ENCODE measurements around the gene SAPCD1. TPM values are rescaled to one million over a fixed set of nuclear protein-coding genes. Genes with fewer than 3 reads are reported as not detected.
A peak's percentile ranks its signal among the peaks of the same experiment; 100 is the strongest.

Gene SAPCD1
- total and polyA plus RNA-seq, 5 donors, result 0.25 to 0.50 TPM; not detected in 3

DNA sequence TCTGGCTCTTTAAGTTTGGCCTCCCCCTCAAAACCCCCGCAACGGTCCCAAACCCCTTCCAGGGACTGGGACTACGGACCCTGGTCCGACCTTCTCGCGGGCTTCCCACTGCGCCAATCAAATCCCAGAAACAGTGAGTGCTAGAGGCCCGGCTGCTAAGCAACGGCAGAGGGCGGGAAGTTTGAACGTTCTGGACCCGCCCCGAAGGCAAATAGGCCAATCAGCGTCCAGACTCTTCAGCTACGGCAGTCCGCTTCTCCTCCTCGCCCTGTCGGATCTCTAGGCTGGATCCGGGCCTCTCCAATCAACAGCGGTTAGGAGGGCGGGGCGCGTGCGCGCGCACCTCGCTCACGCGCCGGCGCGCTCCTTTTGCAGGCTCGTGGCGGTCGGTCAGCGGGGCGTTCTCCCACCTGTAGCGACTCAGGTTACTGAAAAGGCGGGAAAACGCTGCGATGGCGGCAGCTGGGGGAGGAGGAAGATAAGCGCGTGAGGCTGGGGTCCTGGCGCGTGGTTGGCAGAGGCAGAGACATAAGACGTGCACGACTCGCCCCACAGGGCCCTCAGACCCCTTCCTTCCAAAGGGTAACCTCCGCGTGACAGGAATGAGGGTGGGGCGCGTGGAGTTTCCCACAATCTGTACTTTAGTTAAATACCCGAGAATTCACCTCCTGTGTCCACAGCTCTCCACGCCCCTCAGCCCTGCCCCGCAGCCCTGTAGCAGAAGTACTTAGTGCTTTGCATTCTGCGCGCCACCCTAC, 22.6 kb upstream of the SAPCD1 start, which contains the start of gene MSH5:
TSS of gene MSH5 (plus strand) at position 367 of the 758 bp plus-strand sequence. CDS start 462 bp downstream, outside the sequence.
- peak; percentile 95 to 96 for ATAC-seq
- peak; percentile 98 to 99 (median 99) for DNase-seq
- H3K4me3 ChIP-seq (ENCODE audit: low read length), result peak within 1 kb of the TSS; percentile 66
- H3K27me3 ChIP-seq (ENCODE audit: control insufficient read depth, insufficient read depth), result no peaks in the 10 kb centered on the region
- WGBS, result under 1% methylated on average over 58 of the region's 58 CpGs
- H3K4me1 ChIP-seq (ENCODE audit: control insufficient read depth, insufficient read depth, low read length), result peaks cover 3% of the 10 kb centered on the region
- H3K9me3 ChIP-seq (ENCODE audit: control insufficient read depth, low read length), result no peaks in the 10 kb centered on the region
- H3K27ac ChIP-seq (ENCODE audit: low read length), result peak within 1 kb of the TSS; percentile 46
- intact Hi-C loops (cut with DNase I), result loop anchor here in 3 of 4 donors (5.0 to 10.0 kb wide), 3 partner anchors 32 to 95 kb away; no protein-coding TSS in a partner anchor

DNA sequence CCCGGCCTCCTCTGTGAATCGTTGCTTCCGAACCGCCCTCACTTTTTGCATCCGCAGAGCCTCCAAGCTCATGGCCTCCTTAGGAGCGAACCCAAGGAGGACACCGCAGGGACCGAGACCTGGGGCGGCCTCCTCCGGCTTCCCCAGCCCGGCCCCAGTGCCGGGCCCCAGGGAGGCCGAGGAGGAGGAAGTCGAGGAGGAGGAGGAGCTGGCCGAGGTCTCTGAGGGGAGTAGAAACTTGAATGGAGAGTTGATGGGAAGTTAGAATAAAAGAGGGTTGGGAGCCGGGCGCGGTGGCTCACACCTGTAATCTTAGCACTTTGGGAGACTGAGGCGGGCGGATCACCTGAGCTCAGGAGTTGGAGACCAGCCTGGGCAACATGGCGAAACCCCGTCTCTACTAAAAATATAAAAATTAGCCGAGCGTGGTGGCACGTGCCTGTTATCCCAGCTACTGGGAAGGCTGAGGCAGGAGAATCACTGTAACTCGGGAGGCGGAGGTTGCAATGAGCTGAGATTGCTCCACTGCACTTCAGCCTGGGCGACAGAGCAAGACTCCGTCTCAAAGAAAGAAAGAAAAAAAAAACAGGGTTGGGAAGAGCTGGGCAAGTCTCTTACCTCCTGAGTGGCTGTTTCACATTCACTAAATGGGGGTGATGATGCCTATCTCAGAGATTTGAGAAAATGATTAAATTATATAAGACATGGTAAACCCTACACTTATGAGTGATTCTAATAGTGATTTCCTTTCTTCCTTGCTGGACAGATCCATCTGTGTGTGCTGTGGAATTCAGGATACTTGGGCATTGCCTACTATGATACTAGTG, 21.8 kb upstream of the SAPCD1 start:
- peak in 2 of 3 donors; percentile 62 to 72 for DNase-seq

DNA sequence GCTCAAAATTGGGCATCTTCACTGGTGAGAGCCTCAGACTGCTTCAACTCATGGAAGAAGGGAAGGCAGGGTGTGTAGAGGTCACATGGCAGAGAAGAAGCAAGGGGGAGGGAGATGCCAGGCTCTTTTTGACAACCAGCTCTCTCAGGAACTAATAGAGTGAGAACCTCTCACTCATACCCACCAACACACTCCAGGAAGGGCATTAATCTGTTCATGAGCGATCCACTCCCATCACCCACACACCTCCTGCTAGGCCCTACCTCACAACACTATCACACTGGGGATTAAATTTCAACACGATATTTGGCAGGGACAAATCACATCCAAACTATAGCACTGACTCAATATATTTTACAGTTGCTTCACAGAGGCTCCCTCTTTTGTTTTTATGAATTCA, 20.6 kb upstream of the SAPCD1 start:
- WGBS, result 82% methylated on average over 2 of the region's 2 CpGs
- no peak overlapping the region for H3K27ac ChIP-seq (ENCODE audit: low read length)
- intact Hi-C loops (cut with DNase I), result loop anchor here in 1 of 4 donors (5.0 kb wide), 1 partner anchor 50 kb away; no protein-coding TSS in a partner anchor
- H3K27me3 ChIP-seq (ENCODE audit: control insufficient read depth, insufficient read depth), result no peaks in the 10 kb centered on the region
- H3K4me1 ChIP-seq (ENCODE audit: control insufficient read depth, insufficient read depth, low read length), result peaks cover 1% of the 10 kb centered on the region
- H3K4me3 ChIP-seq (ENCODE audit: low read length), result no peak overlapping the region
- DNase-seq, result no peak
- H3K9me3 ChIP-seq (ENCODE audit: control insufficient read depth, low read length), result no peaks in the 10 kb centered on the region
- no peak for ATAC-seq

More for the DNA sequence above, 21.8 kb upstream of the SAPCD1 start:
- Histone ChIP-seq H3K9me3 (ENCODE audit: control insufficient read depth, low read length) (no peaks in the 10 kb centered on the region), H3K4me1 (ENCODE audit: control insufficient read depth, insufficient read depth, low read length) (peaks cover 3% of the 10 kb centered on the region), H3K4me3 (ENCODE audit: low read length) (peak overlapping the region; percentile 66), H3K27me3 (ENCODE audit: control insufficient read depth, insufficient read depth) (no peaks in the 10 kb centered on the region), H3K27ac (ENCODE audit: low read length) (peak overlapping the region; percentile 46)
- ATAC-seq, result peak in 1 of 2 donors; percentile 1
- 15% methylated on average over 29 of the region's 29 CpGs for WGBS
- intact Hi-C loops (cut with DNase I), result loop anchor here in 1 of 4 donors (5.0 kb wide), 1 partner anchor 52 kb away; no protein-coding TSS in a partner anchor

DNA sequence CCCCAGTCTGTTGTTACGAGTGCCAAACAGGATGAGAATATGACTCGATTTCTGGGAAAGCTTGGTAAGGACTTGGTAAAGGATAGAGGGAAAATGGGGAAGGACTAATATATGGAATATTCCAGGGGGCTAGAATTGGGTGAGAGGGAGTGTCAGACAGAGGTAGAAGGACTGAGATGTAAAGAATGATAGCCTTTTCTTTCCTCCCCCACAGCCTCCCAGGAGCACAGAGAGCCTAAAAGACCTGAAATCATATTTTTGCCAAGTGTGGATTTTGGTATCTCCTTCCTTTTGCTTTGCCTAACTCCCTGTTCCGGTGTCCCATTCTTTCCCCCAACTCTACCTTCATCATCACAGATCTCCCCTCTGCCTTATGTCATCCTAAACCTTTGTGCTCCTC, 19.6 kb upstream of the SAPCD1 start:
- Histone ChIP-seq H3K4me3 (ENCODE audit: low read length) (no peak overlapping the region), H3K4me1 (ENCODE audit: control insufficient read depth, insufficient read depth, low read length) (no peaks in the 10 kb centered on the region), H3K27me3 (ENCODE audit: control insufficient read depth, insufficient read depth) (no peaks in the 10 kb centered on the region), H3K9me3 (ENCODE audit: control insufficient read depth, low read length) (no peaks in the 10 kb centered on the region), H3K27ac (ENCODE audit: low read length) (no peak overlapping the region)
- DNase-seq, result no peak
- 84% methylated on average over 3 of the region's 3 CpGs for WGBS
- intact Hi-C loops (cut with DNase I), result loop anchor here in 1 of 4 donors (5.0 kb wide), 1 partner anchor 49 kb away; no protein-coding TSS in a partner anchor
- ATAC-seq, result no peak

DNA sequence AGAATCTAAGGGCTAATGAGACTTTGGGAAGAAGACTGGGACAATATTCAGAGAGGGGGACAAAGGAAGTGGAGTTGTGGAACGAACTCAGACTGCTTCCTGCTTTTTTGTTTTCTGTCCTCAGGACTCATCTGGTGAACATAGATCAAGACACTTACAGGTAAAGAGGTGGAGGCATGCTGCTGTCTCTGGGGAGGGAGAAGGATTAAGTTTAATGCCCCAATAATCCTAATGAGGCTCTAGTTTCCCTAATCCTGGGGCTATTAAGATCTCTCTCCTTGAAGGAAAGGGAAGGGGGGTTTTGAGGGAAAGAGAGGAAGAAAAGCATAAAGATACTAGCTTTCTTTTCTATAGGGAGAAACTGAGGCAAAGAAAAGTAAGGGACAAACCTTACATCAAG, 18.0 kb upstream of the SAPCD1 start:
- H3K27ac ChIP-seq (ENCODE audit: low read length), result no peak overlapping the region
- no peak overlapping the region for H3K4me3 ChIP-seq (ENCODE audit: low read length)
- 61% methylated on average over 1 of the region's 1 CpG for WGBS
- intact Hi-C loops (cut with DNase I), result loop anchor here in 1 of 4 donors (5.0 kb wide), 1 partner anchor 48 kb away; no protein-coding TSS in a partner anchor
- no peaks in the 10 kb centered on the region for H3K4me1 ChIP-seq (ENCODE audit: control insufficient read depth, insufficient read depth, low read length)
- DNase-seq, result no peak
- no peaks in the 10 kb centered on the region for H3K27me3 ChIP-seq (ENCODE audit: control insufficient read depth, insufficient read depth)
- no peak for ATAC-seq
- H3K9me3 ChIP-seq (ENCODE audit: control insufficient read depth, low read length), result no peaks in the 10 kb centered on the region

DNA sequence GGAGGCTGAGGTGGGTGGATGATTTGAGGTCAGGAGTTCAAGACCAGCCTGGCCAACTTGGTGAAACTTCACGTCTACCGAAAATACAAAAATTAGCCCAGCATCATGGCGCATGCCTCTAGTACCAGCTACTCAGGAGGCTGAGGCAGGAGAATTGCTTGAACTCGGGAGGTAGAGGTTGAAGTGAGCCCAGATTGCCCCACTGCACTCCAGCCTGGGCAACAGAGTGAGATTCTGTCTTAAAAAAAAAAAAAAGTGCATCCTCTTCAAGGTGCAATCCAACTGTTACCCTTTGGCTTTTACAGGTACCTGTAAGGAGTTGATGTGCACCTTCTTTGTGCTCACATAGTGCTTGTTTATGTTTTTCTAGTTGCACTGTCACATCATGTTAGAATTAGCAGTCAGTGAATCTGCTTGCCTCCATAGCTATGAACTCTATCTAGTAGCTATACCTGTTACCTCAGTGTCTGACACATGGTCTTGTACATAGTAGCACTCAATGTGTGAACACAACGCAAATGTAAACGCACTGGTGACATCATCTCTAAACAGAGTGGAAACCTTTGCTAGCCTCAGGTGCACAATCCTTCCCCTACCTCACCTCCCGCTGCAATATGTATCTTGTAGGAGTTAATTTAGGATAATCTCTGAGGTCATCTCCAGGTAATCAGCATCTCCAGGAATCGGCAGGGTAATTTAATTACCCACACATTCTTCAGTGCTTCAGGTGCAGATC, 13.0 kb upstream of the SAPCD1 start:
- Histone ChIP-seq H3K27ac (ENCODE audit: low read length) (no peak overlapping the region), H3K9me3 (ENCODE audit: control insufficient read depth, low read length) (no peaks in the 10 kb centered on the region), H3K4me1 (ENCODE audit: control insufficient read depth, insufficient read depth, low read length) (no peaks in the 10 kb centered on the region), H3K4me3 (ENCODE audit: low read length) (no peak overlapping the region), H3K27me3 (ENCODE audit: control insufficient read depth, insufficient read depth) (no peaks in the 10 kb centered on the region)
- intact Hi-C loops (cut with DNase I), result no loop called here
- WGBS, result 90% methylated on average over 8 of the region's 8 CpGs
- ATAC-seq (no peak), DNase-seq (no peak)

DNA sequence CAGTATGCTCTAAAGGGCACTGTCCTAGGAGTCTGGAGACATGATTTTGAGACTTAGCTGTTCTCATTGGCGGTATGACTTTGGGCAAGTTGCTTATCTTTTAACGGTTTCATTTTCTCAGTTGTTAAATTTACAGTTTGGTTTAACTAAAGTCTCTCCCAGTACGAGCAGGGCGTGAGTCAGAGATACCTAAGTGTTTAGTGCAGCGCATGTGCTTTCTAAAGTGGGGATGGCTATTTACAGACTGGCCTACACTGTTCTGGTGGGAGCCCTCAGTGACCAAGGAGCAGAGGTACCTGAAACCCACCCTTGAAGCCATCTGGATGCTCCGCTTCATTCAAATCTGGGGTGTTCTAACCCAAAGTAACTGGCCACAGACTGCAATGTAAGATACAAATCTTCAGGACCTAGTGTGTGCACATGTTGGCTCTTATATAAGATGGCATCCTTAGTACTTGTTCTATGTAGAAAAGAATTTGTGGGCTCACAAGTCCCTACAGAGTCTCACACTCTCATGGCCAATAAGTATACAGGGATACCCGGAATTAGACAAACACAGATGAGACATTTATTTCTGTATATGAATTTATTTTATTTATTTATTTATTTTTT, 11.9 kb upstream of the SAPCD1 start:
- Histone ChIP-seq H3K4me1 (ENCODE audit: control insufficient read depth, insufficient read depth, low read length) (no peaks in the 10 kb centered on the region), H3K27me3 (ENCODE audit: control insufficient read depth, insufficient read depth) (no peaks in the 10 kb centered on the region), H3K9me3 (ENCODE audit: control insufficient read depth, low read length) (no peaks in the 10 kb centered on the region), H3K27ac (ENCODE audit: low read length) (no peak overlapping the region), H3K4me3 (ENCODE audit: low read length) (no peak overlapping the region)
- DNase-seq (no peak), ATAC-seq (no peak)
- intact Hi-C loops (cut with DNase I), result no loop called here
- 84% methylated on average over 7 of the region's 7 CpGs for WGBS

DNA sequence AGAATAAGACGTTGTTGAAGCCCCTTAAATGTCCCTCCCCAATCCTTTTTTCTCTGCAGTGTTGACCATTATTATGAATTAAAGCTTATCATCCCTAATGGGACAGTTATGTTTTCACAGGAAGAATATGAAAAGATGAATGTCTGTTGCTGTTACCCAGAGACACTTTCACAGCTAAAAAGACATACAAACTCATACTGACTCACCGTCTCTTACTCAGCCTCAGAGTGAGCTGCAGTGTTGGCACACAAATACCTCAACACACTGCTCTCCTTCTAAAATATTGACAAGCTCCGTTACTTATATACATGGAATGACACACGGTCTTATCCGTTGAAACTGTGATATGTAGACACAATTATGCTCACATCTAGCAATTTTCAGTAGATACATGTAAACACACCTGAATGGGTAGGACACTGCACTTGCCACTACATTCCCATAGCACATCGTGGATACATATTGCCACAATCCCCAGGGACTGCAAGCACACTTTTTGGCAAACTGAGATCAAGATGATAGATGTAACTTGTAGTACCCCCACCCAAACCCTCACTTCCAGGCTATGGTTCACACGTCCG, 9.6 kb upstream of the SAPCD1 start:
- ATAC-seq (no peak), DNase-seq (no peak)
- Histone ChIP-seq H3K9me3 (ENCODE audit: control insufficient read depth, low read length) (no peaks in the 10 kb centered on the region), H3K4me1 (ENCODE audit: control insufficient read depth, insufficient read depth, low read length) (no peaks in the 10 kb centered on the region), H3K27ac (ENCODE audit: low read length) (no peak overlapping the region), H3K4me3 (ENCODE audit: low read length) (no peak overlapping the region), H3K27me3 (ENCODE audit: control insufficient read depth, insufficient read depth) (no peaks in the 10 kb centered on the region)
- WGBS, result 72% methylated on average over 8 of the region's 8 CpGs
- intact Hi-C loops (cut with DNase I), result no loop called here

DNA sequence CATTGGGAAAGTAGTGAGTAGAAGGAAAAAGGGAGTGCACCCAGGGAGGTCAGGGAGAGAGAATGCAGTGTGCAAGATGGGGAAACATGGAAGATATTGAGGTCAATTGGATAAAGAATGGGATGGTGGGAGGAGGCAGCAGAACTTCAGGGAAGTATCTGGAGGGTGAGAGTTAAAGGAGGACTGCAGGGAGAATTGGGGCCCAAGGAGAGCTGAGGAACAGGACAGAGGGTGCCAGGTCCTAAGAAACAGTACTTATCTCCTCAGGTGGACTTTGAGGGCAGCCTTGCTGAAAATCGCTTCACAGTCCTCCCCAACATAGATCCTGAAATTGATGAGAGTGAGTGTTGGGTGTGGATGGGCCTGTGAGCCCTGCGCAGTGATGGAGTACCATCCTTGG, 4.2 kb upstream of the SAPCD1 start:
- Histone ChIP-seq H3K27ac (ENCODE audit: low read length) (no peak overlapping the region), H3K4me3 (ENCODE audit: low read length) (no peak overlapping the region), H3K9me3 (ENCODE audit: control insufficient read depth, low read length) (no peaks in the 10 kb centered on the region), H3K27me3 (ENCODE audit: control insufficient read depth, insufficient read depth) (no peaks in the 10 kb centered on the region), H3K4me1 (ENCODE audit: control insufficient read depth, insufficient read depth, low read length) (no peaks in the 10 kb centered on the region)
- ATAC-seq (no peak), DNase-seq (no peak)
- WGBS, result 96% methylated on average over 2 of the region's 2 CpGs
- intact Hi-C loops (cut with DNase I), result no loop called here

DNA sequence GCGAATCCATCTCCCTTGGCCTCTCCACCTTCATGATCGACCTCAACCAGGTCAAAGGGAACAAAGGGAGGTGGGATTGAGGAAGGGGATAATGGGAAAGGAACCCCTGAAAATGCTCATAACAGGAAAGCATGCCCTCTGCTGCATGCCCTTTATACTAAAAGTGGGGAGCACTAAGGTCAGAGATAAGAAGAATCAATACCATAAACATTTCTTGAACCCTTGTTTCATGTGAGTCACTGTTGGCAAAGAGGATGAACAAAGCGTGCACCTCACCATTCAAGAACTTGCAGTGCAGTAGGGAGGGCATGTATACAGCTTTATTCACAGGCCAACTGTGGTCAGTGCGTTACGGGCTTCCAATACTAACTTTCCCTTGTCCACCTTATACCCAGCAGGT, 1.7 kb upstream of the SAPCD1 start:
- Histone ChIP-seq H3K27ac (ENCODE audit: low read length) (no peak overlapping the region), H3K4me1 (ENCODE audit: control insufficient read depth, insufficient read depth, low read length) (no peaks in the 10 kb centered on the region), H3K27me3 (ENCODE audit: control insufficient read depth, insufficient read depth) (no peaks in the 10 kb centered on the region), H3K9me3 (ENCODE audit: control insufficient read depth, low read length) (no peaks in the 10 kb centered on the region), H3K4me3 (ENCODE audit: low read length) (no peak overlapping the region)
- ATAC-seq (no peak), DNase-seq (no peak)
- intact Hi-C loops (cut with DNase I), result no loop called here
- WGBS, result 95% methylated on average over 5 of the region's 5 CpGs

Measured in right cardiac atrium (tissue), 5 donors.